Liver (tissue), 9 donors: ENCODE data around the gene PALLD. TPM values are rescaled to one million over a fixed set of nuclear protein-coding genes. Genes with fewer than 3 reads are reported as not detected.
A peak's percentile ranks its signal among the peaks of the same experiment; 100 is the strongest.

Experiments
- DNase-seq: peaks from one replicate; pipeline ENCODE4 v3.0.0-alpha.2; 2017; ENCODE audit warnings: low spot score
- H3K27ac ChIP-seq, 2 donors: one replicate each; pipeline ENCODE4 v1.7.0; 2013; ENCODE audit warnings: inconsistent platforms in 2 of 2, low read length in 2 of 2, control low read depth in 1 of 2, low read depth in 1 of 2, mild to moderate bottlenecking in 1 of 2
- H3K27me3 ChIP-seq, 4 donors: one replicate each; pipeline versions ENCODE4 v1.6.1 to v1.7.0; 2013; ENCODE audit warnings: low read length in 3 of 4, inconsistent platforms in 1 of 4, mild to moderate bottlenecking in 1 of 4, moderate library complexity in 1 of 4; ENCODE audit not compliant: control insufficient read depth in 4 of 4, insufficient read depth in 4 of 4
- H3K36me3 ChIP-seq, 4 donors: one replicate each; pipeline versions ENCODE4 v1.6.1 to v1.7.0; 2013; ENCODE audit warnings: low read length in 3 of 4, mild to moderate bottlenecking in 3 of 4, low read depth in 1 of 4, moderate library complexity in 1 of 4; ENCODE audit not compliant: control insufficient read depth in 4 of 4, insufficient read depth in 3 of 4
- H3K4me1 ChIP-seq, 4 donors: one replicate each; pipeline versions ENCODE4 v1.6.1 to v1.7.0; 2013; ENCODE audit warnings: low read length in 3 of 4, mild to moderate bottlenecking in 3 of 4, moderate library complexity in 1 of 4; ENCODE audit not compliant: control insufficient read depth in 4 of 4, insufficient read depth in 4 of 4
- H3K4me3 ChIP-seq, 3 donors: one replicate each; pipeline versions ENCODE4 v1.6.1 to v1.7.0; 2013; ENCODE audit warnings: low read length in 3 of 3, control low read depth in 1 of 3, low read depth in 1 of 3, mild to moderate bottlenecking in 1 of 3
- H3K9ac ChIP-seq, 2 donors: one replicate each; pipeline ENCODE4 v1.7.0; 2013; ENCODE audit warnings: low read length in 2 of 2, mild to moderate bottlenecking in 2 of 2, moderate library complexity in 2 of 2, control low read depth in 1 of 2, low read depth in 1 of 2
- H3K9me3 ChIP-seq, 4 donors: one replicate each; pipeline versions ENCODE4 v1.6.1 to v1.7.0; 2013; ENCODE audit warnings: low read length in 3 of 4; ENCODE audit not compliant: control insufficient read depth in 4 of 4
- FOXA1 ChIP-seq: IDR thresholded peaks from 2 replicates; pipeline ENCODE4 v1.6.1; 2016; ENCODE audit warnings: antibody characterized with exemption
- FOXA2 ChIP-seq: IDR thresholded peaks from 2 replicates; pipeline ENCODE4 v1.6.1; 2016; ENCODE audit warnings: antibody characterized with exemption
- GABPA ChIP-seq, 2 donors: IDR thresholded peaks in 1 of 2; conservative IDR thresholded peaks in 1 of 2; 2 replicates each; pipeline ENCODE4 v1.6.1; 2016; ENCODE audit warnings: antibody characterized with exemption in 2 of 2, mild to moderate bottlenecking in 1 of 2, moderate library complexity in 1 of 2
- HNF4A ChIP-seq, 2 donors: conservative IDR thresholded peaks; 2 replicates each; pipeline ENCODE4 v1.6.1; 2016; ENCODE audit warnings: antibody characterized with exemption in 2 of 2, mild to moderate bottlenecking in 2 of 2
- HNF4G ChIP-seq: IDR thresholded peaks from 2 replicates; pipeline ENCODE4 v1.6.1; 2016; ENCODE audit warnings: antibody characterized with exemption
- JUND ChIP-seq, 2 donors: IDR thresholded peaks; 2 replicates each; pipeline ENCODE4 v1.6.1; 2016; ENCODE audit warnings: antibody characterized with exemption in 2 of 2
- RAD21 ChIP-seq, 2 donors: IDR thresholded peaks; 2 replicates each; pipeline ENCODE4 v1.6.1; 2016; ENCODE audit warnings: antibody characterized with exemption in 2 of 2, mild to moderate bottlenecking in 2 of 2
- RXRA ChIP-seq, 2 donors: IDR thresholded peaks; 2 replicates each; pipeline ENCODE4 v1.6.1; 2017 to 2018; ENCODE audit warnings: antibody characterized with exemption in 2 of 2, mild to moderate bottlenecking in 1 of 2
- SP1 ChIP-seq: IDR thresholded peaks from 2 replicates; pipeline ENCODE4 v1.6.1; 2018; ENCODE audit warnings: antibody characterized with exemption, mild to moderate bottlenecking
- TAF1 ChIP-seq: conservative IDR thresholded peaks from 2 replicates; pipeline ENCODE4 v1.6.1; 2016; ENCODE audit warnings: antibody characterized with exemption, mild to moderate bottlenecking
- YY1 ChIP-seq: IDR thresholded peaks from 2 replicates; pipeline ENCODE4 v1.6.1; 2016; ENCODE audit warnings: antibody characterized with exemption, mild to moderate bottlenecking
- WGBS: extraction: QIAGEN DNeasy Blood & Tissue Kit; methylation state at CpG from one replicate; pipeline ENCODE4 v1.1.7; 2013; 5-methylcytosine and 5-hydroxymethylcytosine counted together
- polyA plus RNA-seq, 2 donors: library from polyadenylated mRNA; stranded (reverse) in 1 of 2; unstranded in 1 of 2; fragments of 200-250 nt in 1 of 2; fragments of >200 nt in 1 of 2; fragmentation: Nextera tagmentation in 1 of 2; extraction: Ambion mirVana in 1 of 2; gene quantifications; one replicate each; pipeline versions ENCODE4 v1.2.1 to v1.2.3, GENCODE V29; 2013 to 2015
- total RNA-seq, 2 donors: library from RNA; depleted of rRNA; stranded (reverse); fragments of >200 nt; gene quantifications; one replicate each; pipeline ENCODE4 v1.2.3, GENCODE V29; 2014
- TF ChIP-seq, protein P1 (sequence below): IDR thresholded peaks from 2 replicates; pipeline ENCODE4 v1.6.1; 2016; ENCODE audit warnings: antibody characterized with exemption, mild to moderate bottlenecking
- TF ChIP-seq, protein P2 (sequence below): fragments of 150-350 bp; IDR thresholded peaks from 2 replicates; pipeline ENCODE4 v1.5.1; 2017; ENCODE audit warnings: improper control_type of control experiment, low read depth, low read length; ENCODE audit not compliant: missing input control
- TF ChIP-seq, protein P3 (sequence below): IDR thresholded peaks from 2 replicates; pipeline ENCODE4 v1.6.1; 2016; ENCODE audit warnings: antibody characterized with exemption
- TF ChIP-seq, protein P4 (sequence below): IDR thresholded peaks from 2 replicates; pipeline ENCODE4 v1.6.1; 2016; ENCODE audit warnings: antibody characterized with exemption
- TF ChIP-seq, protein P5 (sequence below): IDR thresholded peaks from 2 replicates; pipeline ENCODE4 v1.6.1; 2016; ENCODE audit warnings: antibody characterized with exemption
- donor health status: healthy.
- donor health status: healthy.
- donor health status: healthy.
- donor health status: healthy.
- donor health status: healthy.

The PALLD gene
- total and polyA plus RNA-seq, 4 donors = 9.0 to 26.3 (median 14.7) TPM

DNA sequence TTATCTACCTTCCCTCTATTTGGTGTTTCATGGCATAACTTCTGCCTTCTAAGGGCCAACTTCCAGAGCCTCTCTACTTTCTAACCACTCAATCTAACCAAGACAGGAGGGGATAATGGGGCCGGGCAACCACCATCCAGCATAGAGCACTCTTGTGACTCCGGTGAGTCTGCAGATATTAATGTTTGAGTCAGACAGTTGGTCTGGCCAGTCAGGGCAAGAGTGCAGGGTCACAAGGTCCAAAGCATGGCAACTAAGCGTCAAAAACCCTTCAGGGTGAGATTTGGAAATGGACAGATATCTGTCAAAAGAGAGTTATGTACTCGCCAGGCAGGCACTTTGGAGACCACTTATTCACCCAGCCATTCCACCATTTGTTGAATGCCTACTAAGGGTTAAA is 105.0 kb downstream of the PALLD start:
- no peaks in the 10 kb centered on the region for H3K4me1 ChIP-seq
- no peak overlapping the region for H3K27ac ChIP-seq
- no peak overlapping the region for H3K9ac ChIP-seq
- H3K36me3 ChIP-seq = no peaks in the 10 kb centered on the region
- no peaks in the 10 kb centered on the region for H3K9me3 ChIP-seq
- H3K27me3 ChIP-seq = no peaks in the 10 kb centered on the region
- DNase-seq = no peak
- H3K4me3 ChIP-seq = no peak overlapping the region
- WGBS = 91% methylated on average over 4 of the region's 4 CpGs
- TF ChIP-seq RXRA (IDR thresholded peaks at IDR 0.05) (no peak), RAD21 (IDR thresholded peaks at IDR 0.05) (no peak), SP1 (no peak), HNF4G (no peak), YY1 (no peak), JUND (IDR thresholded peaks at IDR 0.05) (no peak), GABPA (IDR thresholded peaks at IDR 0.05 in 1 of 2, conservative IDR thresholded peaks at IDR 0.05 in 1 of 2) (no peak)
- TF ChIP-seq, protein P1, sequence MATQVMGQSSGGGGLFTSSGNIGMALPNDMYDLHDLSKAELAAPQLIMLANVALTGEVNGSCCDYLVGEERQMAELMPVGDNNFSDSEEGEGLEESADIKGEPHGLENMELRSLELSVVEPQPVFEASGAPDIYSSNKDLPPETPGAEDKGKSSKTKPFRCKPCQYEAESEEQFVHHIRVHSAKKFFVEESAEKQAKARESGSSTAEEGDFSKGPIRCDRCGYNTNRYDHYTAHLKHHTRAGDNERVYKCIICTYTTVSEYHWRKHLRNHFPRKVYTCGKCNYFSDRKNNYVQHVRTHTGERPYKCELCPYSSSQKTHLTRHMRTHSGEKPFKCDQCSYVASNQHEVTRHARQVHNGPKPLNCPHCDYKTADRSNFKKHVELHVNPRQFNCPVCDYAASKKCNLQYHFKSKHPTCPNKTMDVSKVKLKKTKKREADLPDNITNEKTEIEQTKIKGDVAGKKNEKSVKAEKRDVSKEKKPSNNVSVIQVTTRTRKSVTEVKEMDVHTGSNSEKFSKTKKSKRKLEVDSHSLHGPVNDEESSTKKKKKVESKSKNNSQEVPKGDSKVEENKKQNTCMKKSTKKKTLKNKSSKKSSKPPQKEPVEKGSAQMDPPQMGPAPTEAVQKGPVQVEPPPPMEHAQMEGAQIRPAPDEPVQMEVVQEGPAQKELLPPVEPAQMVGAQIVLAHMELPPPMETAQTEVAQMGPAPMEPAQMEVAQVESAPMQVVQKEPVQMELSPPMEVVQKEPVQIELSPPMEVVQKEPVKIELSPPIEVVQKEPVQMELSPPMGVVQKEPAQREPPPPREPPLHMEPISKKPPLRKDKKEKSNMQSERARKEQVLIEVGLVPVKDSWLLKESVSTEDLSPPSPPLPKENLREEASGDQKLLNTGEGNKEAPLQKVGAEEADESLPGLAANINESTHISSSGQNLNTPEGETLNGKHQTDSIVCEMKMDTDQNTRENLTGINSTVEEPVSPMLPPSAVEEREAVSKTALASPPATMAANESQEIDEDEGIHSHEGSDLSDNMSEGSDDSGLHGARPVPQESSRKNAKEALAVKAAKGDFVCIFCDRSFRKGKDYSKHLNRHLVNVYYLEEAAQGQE = no peak
- TF ChIP-seq, protein P2, sequence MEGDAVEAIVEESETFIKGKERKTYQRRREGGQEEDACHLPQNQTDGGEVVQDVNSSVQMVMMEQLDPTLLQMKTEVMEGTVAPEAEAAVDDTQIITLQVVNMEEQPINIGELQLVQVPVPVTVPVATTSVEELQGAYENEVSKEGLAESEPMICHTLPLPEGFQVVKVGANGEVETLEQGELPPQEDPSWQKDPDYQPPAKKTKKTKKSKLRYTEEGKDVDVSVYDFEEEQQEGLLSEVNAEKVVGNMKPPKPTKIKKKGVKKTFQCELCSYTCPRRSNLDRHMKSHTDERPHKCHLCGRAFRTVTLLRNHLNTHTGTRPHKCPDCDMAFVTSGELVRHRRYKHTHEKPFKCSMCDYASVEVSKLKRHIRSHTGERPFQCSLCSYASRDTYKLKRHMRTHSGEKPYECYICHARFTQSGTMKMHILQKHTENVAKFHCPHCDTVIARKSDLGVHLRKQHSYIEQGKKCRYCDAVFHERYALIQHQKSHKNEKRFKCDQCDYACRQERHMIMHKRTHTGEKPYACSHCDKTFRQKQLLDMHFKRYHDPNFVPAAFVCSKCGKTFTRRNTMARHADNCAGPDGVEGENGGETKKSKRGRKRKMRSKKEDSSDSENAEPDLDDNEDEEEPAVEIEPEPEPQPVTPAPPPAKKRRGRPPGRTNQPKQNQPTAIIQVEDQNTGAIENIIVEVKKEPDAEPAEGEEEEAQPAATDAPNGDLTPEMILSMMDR = no peak

DNA sequence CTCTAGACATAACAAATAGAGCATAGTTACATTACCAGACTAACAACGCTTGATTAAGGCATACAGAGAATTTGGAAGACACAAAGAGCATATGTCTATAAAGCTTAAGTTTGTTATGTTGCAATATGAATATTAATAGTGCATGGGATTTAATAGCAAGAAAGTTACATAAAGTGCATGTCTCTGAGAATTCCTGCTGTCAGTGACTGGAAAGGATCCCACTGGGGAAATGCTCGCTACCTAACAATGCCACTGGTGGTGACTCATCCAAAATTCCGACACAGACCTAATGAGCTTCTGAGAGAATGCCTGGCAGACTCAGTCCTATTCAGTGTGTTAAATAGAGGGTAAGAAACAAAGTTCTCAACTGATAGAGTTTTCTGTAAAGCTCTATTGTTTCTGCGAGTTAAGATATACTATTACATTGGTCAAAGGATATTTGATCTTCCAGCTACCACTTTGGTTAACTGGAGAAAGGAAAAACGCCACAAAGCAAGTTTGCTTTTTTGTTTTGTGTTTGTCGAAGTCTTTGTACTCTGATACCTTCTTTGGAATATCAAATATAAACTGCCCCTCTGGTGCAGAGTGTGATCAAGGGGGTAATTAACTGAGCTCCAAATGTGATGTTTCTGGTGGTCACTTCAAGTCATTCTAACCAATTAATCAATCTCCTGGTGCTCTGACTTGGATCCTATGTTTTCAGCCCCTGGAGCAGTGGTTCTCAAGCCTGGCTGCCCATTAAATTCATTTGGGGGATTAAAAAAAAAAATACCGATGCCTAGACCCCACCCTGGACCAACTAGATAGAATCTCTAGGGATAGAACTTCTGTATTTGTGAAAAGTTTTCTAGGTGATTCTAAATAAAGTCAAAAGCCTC is 107.9 kb downstream of the PALLD start:
- 86% methylated on average over 7 of the region's 7 CpGs for whole genome bisulfite sequencing
- H3K4me1 ChIP-seq = no peaks in the 10 kb centered on the region
- no peaks in the 10 kb centered on the region for H3K27me3 ChIP-seq
- H3K36me3 ChIP-seq = no peaks in the 10 kb centered on the region
- no peaks in the 10 kb centered on the region for H3K9me3 ChIP-seq
- no peak overlapping the region for H3K27ac ChIP-seq
- no peak overlapping the region for H3K9ac ChIP-seq
- H3K4me3 ChIP-seq = no peak overlapping the region
- TF ChIP-seq JUND (IDR thresholded peaks at IDR 0.05) = peak; percentile 26 to 31
- TF ChIP-seq FOXA2 = no peak
- DNase-seq = no peak

DNA sequence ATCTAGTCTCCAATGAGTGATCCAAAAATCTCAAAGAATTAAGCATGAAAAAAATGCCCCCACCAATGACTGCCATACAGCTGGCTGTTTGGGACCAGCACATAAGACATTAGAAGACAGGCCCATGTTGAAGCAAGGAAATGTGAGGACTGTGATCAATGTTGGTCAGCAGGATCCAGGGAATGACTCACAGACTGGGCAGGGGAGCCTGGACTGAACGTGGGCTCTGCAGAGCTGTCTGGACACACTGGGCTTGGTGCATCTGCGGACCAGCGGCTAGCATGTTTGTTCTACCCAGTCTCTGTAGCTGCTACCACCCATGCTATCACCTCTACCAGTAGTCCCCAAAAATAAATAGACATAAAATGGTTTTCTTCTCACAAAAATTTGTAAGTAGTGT is 108.6 kb downstream of the PALLD start:
- no peak overlapping the region for H3K27ac ChIP-seq
- no peak for DNase-seq
- H3K9me3 ChIP-seq = no peaks in the 10 kb centered on the region
- WGBS = 87% methylated on average over 3 of the region's 3 CpGs
- no peaks in the 10 kb centered on the region for H3K27me3 ChIP-seq
- H3K4me1 ChIP-seq = no peaks in the 10 kb centered on the region
- H3K36me3 ChIP-seq = no peaks in the 10 kb centered on the region
- no peak overlapping the region for H3K4me3 ChIP-seq
- H3K9ac ChIP-seq = no peak overlapping the region
- TF ChIP-seq HNF4A (conservative IDR thresholded peaks at IDR 0.05) (no peak), FOXA1 (no peak), GABPA (IDR thresholded peaks at IDR 0.05 in 1 of 2, conservative IDR thresholded peaks at IDR 0.05 in 1 of 2) (no peak), RXRA (IDR thresholded peaks at IDR 0.05) (no peak), FOXA2 (no peak), RAD21 (IDR thresholded peaks at IDR 0.05) (no peak), HNF4G (no peak), TAF1 (no peak)
- TF ChIP-seq, protein P3, sequence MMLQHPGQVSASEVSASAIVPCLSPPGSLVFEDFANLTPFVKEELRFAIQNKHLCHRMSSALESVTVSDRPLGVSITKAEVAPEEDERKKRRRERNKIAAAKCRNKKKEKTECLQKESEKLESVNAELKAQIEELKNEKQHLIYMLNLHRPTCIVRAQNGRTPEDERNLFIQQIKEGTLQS = no peak
- TF ChIP-seq, protein P4, sequence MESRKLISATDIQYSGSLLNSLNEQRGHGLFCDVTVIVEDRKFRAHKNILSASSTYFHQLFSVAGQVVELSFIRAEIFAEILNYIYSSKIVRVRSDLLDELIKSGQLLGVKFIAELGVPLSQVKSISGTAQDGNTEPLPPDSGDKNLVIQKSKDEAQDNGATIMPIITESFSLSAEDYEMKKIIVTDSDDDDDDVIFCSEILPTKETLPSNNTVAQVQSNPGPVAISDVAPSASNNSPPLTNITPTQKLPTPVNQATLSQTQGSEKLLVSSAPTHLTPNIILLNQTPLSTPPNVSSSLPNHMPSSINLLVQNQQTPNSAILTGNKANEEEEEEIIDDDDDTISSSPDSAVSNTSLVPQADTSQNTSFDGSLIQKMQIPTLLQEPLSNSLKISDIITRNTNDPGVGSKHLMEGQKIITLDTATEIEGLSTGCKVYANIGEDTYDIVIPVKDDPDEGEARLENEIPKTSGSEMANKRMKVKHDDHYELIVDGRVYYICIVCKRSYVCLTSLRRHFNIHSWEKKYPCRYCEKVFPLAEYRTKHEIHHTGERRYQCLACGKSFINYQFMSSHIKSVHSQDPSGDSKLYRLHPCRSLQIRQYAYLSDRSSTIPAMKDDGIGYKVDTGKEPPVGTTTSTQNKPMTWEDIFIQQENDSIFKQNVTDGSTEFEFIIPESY = no peak
- TF ChIP-seq, protein P5, sequence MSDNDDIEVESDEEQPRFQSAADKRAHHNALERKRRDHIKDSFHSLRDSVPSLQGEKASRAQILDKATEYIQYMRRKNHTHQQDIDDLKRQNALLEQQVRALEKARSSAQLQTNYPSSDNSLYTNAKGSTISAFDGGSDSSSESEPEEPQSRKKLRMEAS = no peak
